GM19463 (cell line): ENCODE data around the gene PRXL2B.
A peak's percentile ranks its signal among the peaks of the same experiment; 100 is the strongest.

ENCODE experiments used
- ATAC-seq: cut with Tn5 transposase; IDR thresholded peaks from one replicate; pipeline ENCODE4 v1.9.1; 2021; ENCODE audit warnings: mild to moderate bottlenecking, moderate library complexity; ENCODE audit not compliant: unreplicated experiment

PRXL2B gene

DNA sequence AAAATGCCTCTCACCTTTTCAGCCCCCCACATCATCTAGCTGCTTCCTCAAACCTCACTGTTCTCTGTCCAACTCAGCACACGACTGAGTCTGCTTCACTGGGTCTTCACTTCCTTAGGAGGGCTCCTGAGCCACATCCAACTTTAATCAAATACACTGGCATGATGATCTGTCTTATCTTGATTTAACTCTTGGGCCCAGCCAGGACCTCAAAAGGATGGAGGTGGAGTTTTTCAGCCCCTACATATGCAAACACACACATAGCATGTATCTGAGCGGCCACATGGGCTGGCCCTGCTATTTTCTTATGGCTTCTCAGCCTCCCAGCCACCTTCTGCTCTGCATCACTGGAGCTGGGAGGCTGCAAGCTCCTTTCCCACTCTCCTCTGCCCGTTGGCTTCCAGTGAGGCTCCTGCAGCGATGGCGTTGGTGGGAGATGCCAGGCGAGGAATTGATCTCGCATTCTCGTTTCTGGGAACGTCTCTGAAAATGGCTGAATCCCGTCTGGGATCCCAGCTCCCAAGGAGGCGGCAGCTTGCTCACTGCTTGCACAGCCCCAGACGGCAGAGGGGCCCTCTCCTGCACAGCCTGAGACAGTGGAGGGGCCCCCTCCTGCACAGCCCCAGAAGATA lies 1.8 kb upstream of the PRXL2B start:
- no peak for ATAC-seq

DNA sequence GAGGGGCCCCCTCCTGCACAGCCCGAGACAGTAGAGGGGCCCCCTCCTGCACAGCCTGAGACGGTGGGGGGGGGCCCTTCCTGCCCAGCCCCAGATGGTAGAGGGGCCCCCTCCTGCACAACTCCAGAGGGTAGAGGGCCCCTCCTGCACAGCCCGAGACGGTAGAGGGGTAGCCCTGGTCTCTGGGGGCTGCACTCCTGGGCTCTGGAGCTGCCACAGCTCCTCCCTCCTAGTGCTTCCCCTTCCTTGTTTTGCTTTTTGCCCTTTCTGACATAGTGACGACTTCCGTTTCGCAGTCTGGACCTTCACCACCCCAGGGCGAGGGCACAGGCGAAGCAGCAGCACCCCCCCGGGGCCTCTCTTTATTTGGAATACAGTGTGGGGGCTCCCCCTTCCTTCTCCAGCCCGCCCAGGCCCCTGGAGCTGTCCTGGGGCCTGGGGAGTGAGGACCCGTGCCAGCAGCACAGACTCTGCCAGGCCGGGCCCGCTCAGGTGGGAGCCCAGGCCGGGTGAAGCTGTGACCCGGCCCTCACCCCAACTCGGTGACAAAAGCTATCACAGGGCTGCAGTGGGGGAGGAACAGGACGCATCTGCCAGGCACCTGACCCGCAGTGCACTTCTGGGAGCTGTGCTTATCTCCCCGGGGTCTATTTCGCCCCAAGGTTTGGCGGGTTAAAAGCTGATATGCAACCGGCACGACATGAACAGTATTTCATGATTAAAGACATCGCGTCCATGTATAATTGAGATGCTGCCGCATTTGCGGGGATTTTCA lies 1.1 kb upstream of the PRXL2B start:
- peak; percentile 34 for ATAC-seq

DNA sequence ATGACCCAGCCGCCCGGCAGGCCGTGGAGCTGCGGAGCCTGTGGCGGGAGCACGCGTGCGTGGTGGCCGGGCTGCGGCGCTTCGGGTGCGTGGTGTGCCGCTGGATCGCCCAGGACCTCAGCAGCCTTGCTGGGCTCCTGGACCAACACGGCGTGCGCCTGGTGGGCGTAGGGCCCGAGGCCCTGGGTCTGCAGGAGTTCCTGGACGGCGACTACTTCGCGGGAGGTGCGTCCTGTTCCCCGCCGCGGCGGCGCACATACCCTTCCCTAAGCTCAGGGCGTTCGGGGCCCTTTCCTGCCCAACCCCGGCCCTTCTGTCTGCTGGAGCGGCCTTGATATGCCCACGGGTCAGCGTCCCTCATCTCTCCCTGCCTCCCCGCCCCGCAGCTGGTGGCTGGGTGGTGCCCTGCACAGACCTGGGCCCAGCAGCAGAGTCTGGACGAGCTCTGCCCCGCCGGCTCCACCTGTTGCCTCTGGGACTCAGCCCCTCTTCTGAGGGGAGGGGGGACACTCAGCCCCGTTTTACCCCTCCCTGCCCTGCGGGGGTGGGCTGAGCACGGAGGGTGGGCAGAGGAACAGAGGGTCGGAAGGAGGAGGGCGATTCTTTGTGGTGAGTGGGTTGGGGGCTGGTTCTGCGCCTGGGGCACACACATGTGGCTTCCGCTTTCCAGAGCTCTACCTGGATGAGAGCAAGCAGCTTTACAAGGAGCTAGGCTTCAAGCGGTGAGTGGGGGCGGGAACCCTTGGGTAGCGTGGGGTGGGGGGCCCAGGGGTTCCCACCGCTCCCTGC lies 688 bp downstream of the PRXL2B start:
- no peak for ATAC-seq

GRCh38 chr1:2587860-2588571 lies 1.4 kb downstream of the PRXL2B start:
- ATAC-seq, result no peak

GRCh38 chr1:2588661-2589430 lies 2.3 kb downstream of the PRXL2B start:
- no peak for ATAC-seq

- ATAC-seq, result no peak
Observed at GRCh38 chr1:2589431-2590232, 3.1 kb downstream of the PRXL2B start.

- no peak for ATAC-seq
Observed at GRCh38 chr1:2590233-2591141, 3.9 kb downstream of the PRXL2B start.

DNA sequence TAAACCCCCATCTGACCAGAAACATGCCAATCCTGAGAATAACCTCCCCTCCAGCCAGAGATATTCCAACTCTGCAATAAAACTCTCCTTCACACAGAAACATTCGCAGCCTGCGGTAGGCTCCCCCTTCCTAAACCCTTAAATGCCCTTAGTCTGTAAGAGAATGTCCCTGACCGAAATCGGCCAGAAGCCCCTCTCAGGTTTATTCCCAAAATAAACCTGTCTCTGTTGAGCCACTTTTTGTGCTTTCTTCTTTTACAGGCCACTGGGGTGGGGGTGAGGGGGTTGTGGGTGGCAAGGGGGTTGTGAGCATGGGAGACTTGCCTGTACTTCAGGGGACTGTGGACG lies 4.6 kb downstream of the PRXL2B start:
- ATAC-seq, result no peak

DNA sequence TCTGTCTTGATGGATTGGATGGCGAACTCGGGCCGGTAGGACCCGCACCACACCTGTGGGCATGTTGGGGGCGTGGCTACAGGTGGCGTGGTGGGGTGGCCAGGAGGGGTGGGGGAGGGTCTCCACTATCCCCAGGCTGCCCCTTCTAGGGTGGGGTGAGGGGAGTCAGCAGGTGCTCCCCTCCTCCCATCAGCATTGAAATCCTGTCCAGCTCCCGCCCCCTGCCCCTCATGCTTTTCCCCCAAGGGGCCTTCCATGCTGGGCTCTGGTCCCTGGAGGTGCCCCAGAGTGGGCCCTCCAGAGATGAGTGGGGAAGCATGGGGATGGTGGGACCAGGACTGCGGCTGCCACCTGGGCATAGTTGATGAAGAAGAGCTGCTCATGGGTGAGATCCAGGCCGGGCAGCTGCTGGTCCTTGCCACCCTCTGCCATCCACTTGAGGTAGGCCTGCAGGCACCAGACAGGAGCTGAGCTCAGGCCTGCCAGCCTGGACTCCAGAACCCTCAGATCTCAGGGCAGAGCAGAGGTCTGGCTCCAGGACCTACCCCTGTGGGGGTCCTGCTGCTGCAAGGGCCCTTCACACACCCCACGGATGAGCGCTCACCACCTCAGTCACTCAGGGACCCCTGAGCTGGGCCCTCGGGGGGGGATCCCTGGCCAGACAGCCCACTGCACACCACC lies 5.1 kb downstream of the PRXL2B start:
- ATAC-seq, result no peak

GRCh38 chr1:2592672-2593071 lies 6.1 kb downstream of the PRXL2B start:
- ATAC-seq, result no peak

GRCh38 chr1:2593251-2593878 lies 6.8 kb downstream of the PRXL2B start:
- ATAC-seq, result no peak

DNA sequence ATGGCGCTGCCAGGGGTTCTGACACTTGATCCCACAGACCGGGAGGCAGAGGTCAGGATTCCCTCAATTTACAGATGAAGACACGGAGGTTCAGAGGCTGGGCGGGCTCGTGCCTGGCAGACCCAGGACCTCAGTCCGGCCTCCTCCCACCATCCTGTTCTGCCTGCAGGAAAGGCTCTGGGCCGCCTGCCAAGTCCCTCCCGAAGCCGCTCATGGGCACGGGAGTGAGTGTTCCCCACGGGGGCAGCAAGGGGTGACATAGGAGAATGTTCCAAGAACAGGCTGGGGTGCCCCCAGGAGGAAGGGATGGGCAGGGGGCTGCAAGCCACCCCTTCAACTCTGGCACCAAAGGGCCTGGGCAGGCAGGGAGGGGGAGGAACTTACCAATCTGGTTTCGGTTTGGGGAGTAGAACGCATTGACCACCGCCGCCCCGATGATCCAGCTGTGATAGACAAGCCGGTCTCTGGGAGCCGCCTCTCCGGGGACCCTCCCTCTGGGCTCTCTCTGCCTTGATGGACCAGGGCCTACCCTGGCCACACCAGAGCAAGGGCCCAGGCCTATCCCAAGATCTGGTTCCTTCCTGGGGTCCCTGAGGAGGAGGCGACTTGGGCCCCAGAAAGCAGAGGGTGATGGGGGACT lies 7.5 kb downstream of the PRXL2B start:
- ATAC-seq, result no peak

GRCh38 chr1:2594641-2595131 lies 8.1 kb downstream of the PRXL2B start:
- ATAC-seq, result no peak

GRCh38 chr1:2595261-2595811 lies 8.8 kb downstream of the PRXL2B start:
- no peak for ATAC-seq

GRCh38 chr1:2595812-2596529 lies 9.4 kb downstream of the PRXL2B start:
- no peak for ATAC-seq
